GM12878 (cell line): ENCODE results near the gene BNIPL. TPM values are rescaled to one million over a fixed set of nuclear protein-coding genes. Genes with fewer than 3 reads are reported as not detected.

Source experiments
- ATAC-seq: fragments of 200-7000 bp; cut with Tn5 transposase; 3 replicates; pipeline ENCODE4 v1.9.1; 2020; ENCODE audit warnings: mild to moderate bottlenecking, moderate library complexity
- BruUV-seq: library from RNA; stranded (reverse); fragments of 400-500 nt; replicated peaks from 2 replicates; lab custom pipeline; 2021; lab: Mats Ljungman, UMichigan
- CTCF ChIA-PET: fragments of 300-600 bp; sonication (Branson Sonifier 250); formaldehyde crosslinking; extraction: SDS; loops from one replicate; lab custom pipeline; 2021; ENCODE audit warnings: inconsistent platforms; lab: Yijun Ruan, JAX
- POLR2A ChIA-PET: fragments of 350-600 bp; formaldehyde crosslinking; extraction: SDS; loops from one replicate; lab custom pipeline; 2021; ENCODE audit warnings: inconsistent platforms; lab: Charles Lee
- RAD21 ChIA-PET: fragments of 300-600 bp; sonication (Branson Sonifier 250); formaldehyde crosslinking; loops from one replicate; lab custom pipeline; 2023; ENCODE audit warnings: antibody characterized with exemption; ENCODE audit not compliant: unreplicated experiment; lab: Charles Lee
- SMC1A ChIA-PET: fragments of 300-600 bp; sonication (Branson Sonifier 250); formaldehyde crosslinking; loops from one replicate; lab custom pipeline; 2023; ENCODE audit not compliant: unreplicated experiment, uncharacterized antibody; lab: Charles Lee
- DNase-seq: peaks from one replicate; pipeline ENCODE4 v3.0.0-alpha.2; 2011; ENCODE audit warnings: low read depth, low spot score
- FAIRE-seq: peaks from 3 replicates; lab custom pipeline; 2011; peaks lifted over from hg19 to GRCh38; lab: Jason Lieb, UNC
- H2AFZ ChIP-seq: 2 replicates; pipeline ENCODE4 v1.6.0; 2011; ENCODE audit warnings: low read depth, low read length, control low read depth; ENCODE audit not compliant: control insufficient read depth
- H3K27ac ChIP-seq: 2 replicates; pipeline ENCODE4 v1.5.1; 2011; ENCODE audit warnings: control low read depth; ENCODE audit not compliant: control insufficient read depth, insufficient read depth
- H3K27me3 ChIP-seq, 2 experiments: replicated peaks in 1 of 2; 2 replicates each; pipeline versions ENCODE4 v1.6.0 to v1.6.1; 2011; ENCODE audit warnings: low read length in 1 of 2; ENCODE audit not compliant: control insufficient read depth in 2 of 2, insufficient read depth in 2 of 2
- H3K36me3 ChIP-seq, 2 experiments: 2 replicates each; pipeline ENCODE4 v1.5.1; 2011; ENCODE audit warnings: low read length in 1 of 2; ENCODE audit not compliant: control insufficient read depth in 2 of 2, insufficient read depth in 2 of 2
- H3K4me1 ChIP-seq: 2 replicates; pipeline ENCODE4 v1.6.1; 2011; ENCODE audit warnings: mild to moderate bottlenecking, low read length, moderate library complexity, mixed read lengths; ENCODE audit not compliant: control insufficient read depth, insufficient read depth
- H3K4me2 ChIP-seq: 2 replicates; pipeline ENCODE4 v1.6.0; 2011; ENCODE audit warnings: control low read depth; ENCODE audit not compliant: control insufficient read depth, insufficient read depth
- H3K4me3 ChIP-seq: fragments of 200-600 bp; sonication (generic); 2 replicates; pipeline ENCODE4 v1.5.1; 2016
- H3K79me2 ChIP-seq: 2 replicates; pipeline ENCODE4 v1.6.0; 2011; ENCODE audit warnings: low read length; ENCODE audit not compliant: control insufficient read depth, insufficient read depth
- H3K9ac ChIP-seq: 2 replicates; pipeline ENCODE4 v1.8.0; 2011; ENCODE audit warnings: low read length, control low read depth, mixed read lengths; ENCODE audit not compliant: control insufficient read depth, insufficient read depth
- H3K9me3 ChIP-seq: replicated peaks from 3 replicates; pipeline ENCODE4 v1.5.1; 2011; ENCODE audit warnings: mild to moderate bottlenecking, low read length; ENCODE audit not compliant: control insufficient read depth, insufficient read depth
- H4K20me1 ChIP-seq: 2 replicates; pipeline ENCODE4 v1.6.0; 2011; ENCODE audit not compliant: control insufficient read depth, insufficient read depth
- BCL11A ChIP-seq: IDR thresholded peaks from 2 replicates; pipeline ENCODE4 v1.6.1; 2011; ENCODE audit warnings: low read depth, low read length
- BCL3 ChIP-seq: IDR thresholded peaks from 2 replicates; pipeline ENCODE4 v1.6.1; 2011; ENCODE audit warnings: borderline replicate concordance, low read depth, mild to moderate bottlenecking, moderate library complexity, low read length; ENCODE audit not compliant: insufficient read depth, poor library complexity, severe bottlenecking
- CEBPZ ChIP-seq: fragments of 150-350 bp; IDR thresholded peaks from 2 replicates; pipeline ENCODE4 v1.6.1; 2016; ENCODE audit warnings: low read depth, low read length
- FOXK2 ChIP-seq: fragments of 450-650 bp; IDR thresholded peaks from 2 replicates; pipeline ENCODE4 v1.6.1; 2017; ENCODE audit warnings: mild to moderate bottlenecking, moderate library complexity
- HDAC2 ChIP-seq: fragments of 200-600 bp; sonication (generic); IDR thresholded peaks from 2 replicates; pipeline ENCODE4 v1.6.1; 2017
- HDAC6 ChIP-seq: fragments of 200-600 bp; sonication (generic); IDR thresholded peaks from one replicate; pipeline ENCODE4 v1.8.0; 2017; ENCODE audit warnings: antibody characterized with exemption; ENCODE audit not compliant: unreplicated experiment
- MAX ChIP-seq: IDR thresholded peaks from 2 replicates; pipeline ENCODE4 v1.6.1; 2012; ENCODE audit warnings: low read depth, low read length, improper control_type of control experiment
- NBN ChIP-seq: fragments of 450-650 bp; IDR thresholded peaks from 2 replicates; pipeline ENCODE4 v1.6.1; 2016
- RAD51 ChIP-seq: fragments of 450-650 bp; IDR thresholded peaks from 2 replicates; pipeline ENCODE4 v1.6.1; 2016; ENCODE audit warnings: moderate library complexity, mild to moderate bottlenecking, inconsistent platforms
- RELA ChIP-seq: fragments of 450-650 bp; IDR thresholded peaks from 2 replicates; pipeline ENCODE4 v1.8.0; 2014; ENCODE audit warnings: borderline replicate concordance; ENCODE audit not compliant: partially characterized antibody
- SMAD1 ChIP-seq: fragments of 450-650 bp; IDR thresholded peaks from 2 replicates; pipeline ENCODE4 v1.6.1; 2018; ENCODE audit warnings: mild to moderate bottlenecking, low read depth; ENCODE audit not compliant: partially characterized antibody
- SMAD5 ChIP-seq: IDR thresholded peaks from 2 replicates; pipeline ENCODE4 v1.6.1; 2016; ENCODE audit warnings: antibody characterized with exemption, low read depth
- SMC3 ChIP-seq: IDR thresholded peaks from 2 replicates; pipeline ENCODE4 v1.6.1; 2011; ENCODE audit warnings: low read length, improper control_type of control experiment, borderline replicate concordance
- SREBF2 ChIP-seq: IDR thresholded peaks from 2 replicates; pipeline ENCODE4 v1.6.1; 2012; ENCODE audit warnings: mild to moderate bottlenecking, low read length
- TCF12 ChIP-seq: IDR thresholded peaks from 2 replicates; pipeline ENCODE4 v1.6.1; 2011; ENCODE audit warnings: low read depth, mild to moderate bottlenecking, low read length
- ZNF217 ChIP-seq: fragments of 450-650 bp; IDR thresholded peaks from 2 replicates; pipeline ENCODE4 v1.6.1; 2017; ENCODE audit warnings: antibody characterized with exemption, mild to moderate bottlenecking
- ZNF622 ChIP-seq: fragments of 450-650 bp; IDR thresholded peaks from 2 replicates; pipeline ENCODE4 v1.6.1; 2017; ENCODE audit warnings: mild to moderate bottlenecking, inconsistent platforms
- WGBS: methylation state at CpG from one replicate; pipeline ENCODE4 v1.1.6; 2016; ENCODE audit warnings: low lambda C conversion rate; ENCODE audit not compliant: insufficient replicate concordance, insufficient coverage; ENCODE audit errors: missing lambda C conversion rate; 5-methylcytosine and 5-hydroxymethylcytosine counted together
- in situ Hi-C: fragments of 300-500 bp; cut with MboI; formaldehyde crosslinking; loops from 9 replicates; pipeline ENCODE4 v1.14.3; 2018; ENCODE audit warnings: mixed read lengths
- intact Hi-C: fragments of 100-400 bp; cut with micrococcal nuclease; formaldehyde crosslinking; loops from one replicate; pipeline ENCODE4 v1.14.2; 2022; ENCODE audit not compliant: unreplicated experiment
- polyA plus RNA-seq, 11 experiments: library from polyadenylated mRNA; depleted of rRNA in 4 of 11; unstranded in 6 of 11; stranded (reverse) in 5 of 11; fragments of >200 nt; fragmentation: Nextera tagmentation in 4 of 11; fragmentation: Illumina TruSeq in 1 of 11; extraction: Ambion mirVana in 4 of 11; extraction: Trizol in 1 of 11; gene quantifications; 1 replicate in 1 of 11; 2 replicates in 10 of 11; pipeline versions ENCODE4 v1.2.1 to v1.2.3, GENCODE V29; 2011 to 2016; ENCODE audit warnings: inconsistent platforms in 2 of 11, missing spikeins in 2 of 11, low read depth in 1 of 11
- total RNA-seq, 4 experiments: library from RNA; depleted of rRNA in 3 of 4; stranded (reverse); fragments of >200 nt in 3 of 4; fragmentation: Illumina TruSeq in 1 of 4; extraction: Trizol in 1 of 4; gene quantifications; 2 replicates each; pipeline versions ENCODE4 v1.2.1 to v1.2.3, GENCODE V29; 2013 to 2021

Gene BNIPL
- total and polyA plus RNA-seq, 10 of the 15 experiments (the other 5 are each of a cell fraction or from before 2014, with no cell fraction given): 0.05 to 1.1 (median 0.17) TPM

- no peak for TF ChIP-seq RAD51
- TF ChIP-seq, all 136 proteins: peak for 0
Measured at GRCh38 chr1:151069103-151069486, 32.7 kb downstream of the BNIPL start (continued).

- Histone ChIP-seq H3K27me3 (no peaks in the 10 kb centered on the region), H3K79me2 (peaks cover 10% of the 10 kb centered on the region), H4K20me1 (no peaks in the 10 kb centered on the region), H3K4me3 (peak within 1 kb of the TSS; percentile 99), H3K9ac (peak within 1 kb of the TSS; percentile 98), H2AFZ (peak within 1 kb of the TSS; percentile 100), H3K4me2 (peak within 1 kb of the TSS; percentile 93), H3K36me3 (no peaks in the 10 kb centered on the region), H3K9me3 (no peaks in the 10 kb centered on the region), H3K4me1 (peaks cover 8% of the 10 kb centered on the region), H3K27ac (peak within 1 kb of the TSS; percentile 100)
- POLR2A ChIA-PET: interaction anchor here (0.5 to 2.8 kb wide), 7 partner anchors 11 to 701 kb away, joined by 3 to 38 read pairs (median 4); partner anchors contain the start of genes C1orf56, CDC42SE1, MLLT11 and TNFAIP8L2
- in situ Hi-C loops: no loop called here
- peak; percentile 47 for FAIRE-seq
- RAD21 ChIA-PET: interaction anchor here (0.7 to 2.6 kb wide), 6 partner anchors 9 to 181 kb away, joined by 3 to 26 read pairs (median 6); partner anchors contain the start of genes CDC42SE1, MLLT11 and TNFAIP8L2
- peak; percentile 97 for ATAC-seq
- BruUV-seq: TSS peak; percentile 88
- CTCF ChIA-PET: interaction anchor here (0.6 to 4.2 kb wide), 14 partner anchors 9 to 105 kb away, joined by 3 to 26 read pairs (median 6); partner anchors contain the start of genes C1orf56, CDC42SE1, MLLT11 and TMOD4
- SMC1A ChIA-PET: interaction anchor here (0.6 to 3.2 kb wide), 5 partner anchors 9 to 86 kb away, joined by 4 to 22 read pairs (median 7); partner anchors contain the start of genes MLLT11 and TNFAIP8L2
- WGBS: 2% methylated on average over 33 of the region's 50 CpGs
- intact Hi-C loops: loop anchor here (1.0 kb wide), 2 partner anchors 11 to 86 kb away; partner anchors contain the start of genes CDC42SE1 and TNFAIP8L2
- DNase-seq: peak; percentile 72
- no peak for TF ChIP-seq BCL11A
- TF ChIP-seq HDAC6: no peak
- TF ChIP-seq BCL3: no peak
- no peak for TF ChIP-seq CEBPZ
- peak; percentile 65 for TF ChIP-seq SMAD1
- peak; percentile 66 for TF ChIP-seq RELA
- TF ChIP-seq ZNF217: no peak; the same call in 1 of the 2 replicates
- TF ChIP-seq SMAD5: peak; percentile 86
- TF ChIP-seq NBN: peak; percentile 99
- TF ChIP-seq FOXK2: 0 out of 2 replicates have a peak, but pooled peaks have one; percentile 59
- TF ChIP-seq TCF12: peak; percentile 45; the same call in 1 of the 2 replicates
- TF ChIP-seq SREBF2: no peak
- no peak for TF ChIP-seq ZNF622
- no peak; the same call in 1 of the 2 replicates for TF ChIP-seq HDAC2
- TF ChIP-seq MAX: 0 out of 2 replicates have a peak, but pooled peaks have one; percentile 49
- peak; percentile 29; the same call in 1 of the 2 replicates for TF ChIP-seq SMC3
Measured at GRCh38 chr1:151070474-151071276, 34.3 kb downstream of the BNIPL start, which contains the start of gene GABPB2. Gene GABPB2, plus strand, starts transcription at chr1:151070761. Its CDS starts 17,429 bp downstream, at chr1:151088190.
